Common myeloid progenitor, CD34-positive (primary cell): ENCODE data around the gene GATA5.
A peak's percentile ranks its signal among the peaks of the same experiment; 100 is the strongest.

Source experiments
- CTCF ChIA-PET: fragments of 350-600 bp; sonication (Branson Sonifier 250); formaldehyde crosslinking; loops from one replicate; lab custom pipeline; 2021; ENCODE audit warnings: antibody characterized with exemption; lab: Charles Lee
- POLR2A ChIA-PET: fragments of 350-600 bp; sonication (Branson Sonifier 250); formaldehyde crosslinking; loops from one replicate; lab custom pipeline; 2021; ENCODE audit warnings: antibody characterized with exemption; lab: Charles Lee
- DNase-seq, 3 donors: peaks; one replicate each; pipeline versions ENCODE4 v3.0.0 to v3.0.0-alpha.2; 2013
- H3K27ac ChIP-seq, 2 experiments: 1 replicate in 1 of 2; 2 replicates in 1 of 2; pipeline ENCODE4 v1.7.0; 2013; ENCODE audit warnings: inconsistent platforms in 2 of 2, low read length in 2 of 2, mild to moderate bottlenecking in 2 of 2, low read depth in 1 of 2, moderate library complexity in 1 of 2; ENCODE audit not compliant: severe bottlenecking in 2 of 2, insufficient read depth in 1 of 2, poor library complexity in 1 of 2
- H3K27me3 ChIP-seq, 5 experiments: replicated peaks in 2 of 5; 1 replicate in 3 of 5; 2 replicates in 2 of 5; pipeline versions ENCODE4 v1.6.1 to v1.7.0; 2013; ENCODE audit warnings: low read length in 4 of 5, mild to moderate bottlenecking in 2 of 5, moderate library complexity in 2 of 5, inconsistent platforms in 1 of 5; ENCODE audit not compliant: insufficient read depth in 5 of 5, control insufficient read depth in 4 of 5
- H3K36me3 ChIP-seq, 4 experiments: 1 replicate in 2 of 4; 2 replicates in 2 of 4; pipeline versions ENCODE4 v1.6.1 to v1.7.0; 2013; ENCODE audit warnings: low read length in 3 of 4, control low read depth in 1 of 4, mild to moderate bottlenecking in 1 of 4; ENCODE audit not compliant: control insufficient read depth in 4 of 4, insufficient read depth in 4 of 4
- H3K4me1 ChIP-seq, 4 experiments: 1 replicate in 3 of 4; 2 replicates in 1 of 4; pipeline versions ENCODE4 v1.6.1 to v1.7.1; 2013; ENCODE audit warnings: low read length in 3 of 4, mild to moderate bottlenecking in 3 of 4, control low read depth in 1 of 4, inconsistent platforms in 1 of 4, moderate library complexity in 1 of 4; ENCODE audit not compliant: control insufficient read depth in 4 of 4, insufficient read depth in 4 of 4; ENCODE audit errors: control extremely low read depth in 1 of 4
- H3K4me3 ChIP-seq, 7 experiments: 1 replicate in 4 of 7; 2 replicates in 3 of 7; pipeline versions ENCODE4 v1.5.1 to v1.7.0; 2013; ENCODE audit warnings: mild to moderate bottlenecking in 7 of 7, low read length in 6 of 7, moderate library complexity in 6 of 7, inconsistent platforms in 2 of 7, low read depth in 2 of 7, control low read depth in 1 of 7; ENCODE audit not compliant: insufficient read depth in 4 of 7, control insufficient read depth in 1 of 7; ENCODE audit errors: extremely low read depth in 1 of 7
- H3K9me3 ChIP-seq, 5 experiments: 1 replicate in 4 of 5; 2 replicates in 1 of 5; pipeline versions ENCODE4 v1.6.1 to v1.7.1; 2013; ENCODE audit warnings: low read length in 4 of 5, mild to moderate bottlenecking in 2 of 5, inconsistent platforms in 1 of 5, low read depth in 1 of 5, moderate library complexity in 1 of 5; ENCODE audit not compliant: control insufficient read depth in 4 of 5, insufficient read depth in 2 of 5; ENCODE audit errors: control extremely low read depth in 1 of 5
- WGBS: methylation state at CpG from one replicate; pipeline ENCODE4 v1.1.5; 2013; ENCODE audit not compliant: insufficient coverage; 5-methylcytosine and 5-hydroxymethylcytosine counted together

GATA5 gene

DNA sequence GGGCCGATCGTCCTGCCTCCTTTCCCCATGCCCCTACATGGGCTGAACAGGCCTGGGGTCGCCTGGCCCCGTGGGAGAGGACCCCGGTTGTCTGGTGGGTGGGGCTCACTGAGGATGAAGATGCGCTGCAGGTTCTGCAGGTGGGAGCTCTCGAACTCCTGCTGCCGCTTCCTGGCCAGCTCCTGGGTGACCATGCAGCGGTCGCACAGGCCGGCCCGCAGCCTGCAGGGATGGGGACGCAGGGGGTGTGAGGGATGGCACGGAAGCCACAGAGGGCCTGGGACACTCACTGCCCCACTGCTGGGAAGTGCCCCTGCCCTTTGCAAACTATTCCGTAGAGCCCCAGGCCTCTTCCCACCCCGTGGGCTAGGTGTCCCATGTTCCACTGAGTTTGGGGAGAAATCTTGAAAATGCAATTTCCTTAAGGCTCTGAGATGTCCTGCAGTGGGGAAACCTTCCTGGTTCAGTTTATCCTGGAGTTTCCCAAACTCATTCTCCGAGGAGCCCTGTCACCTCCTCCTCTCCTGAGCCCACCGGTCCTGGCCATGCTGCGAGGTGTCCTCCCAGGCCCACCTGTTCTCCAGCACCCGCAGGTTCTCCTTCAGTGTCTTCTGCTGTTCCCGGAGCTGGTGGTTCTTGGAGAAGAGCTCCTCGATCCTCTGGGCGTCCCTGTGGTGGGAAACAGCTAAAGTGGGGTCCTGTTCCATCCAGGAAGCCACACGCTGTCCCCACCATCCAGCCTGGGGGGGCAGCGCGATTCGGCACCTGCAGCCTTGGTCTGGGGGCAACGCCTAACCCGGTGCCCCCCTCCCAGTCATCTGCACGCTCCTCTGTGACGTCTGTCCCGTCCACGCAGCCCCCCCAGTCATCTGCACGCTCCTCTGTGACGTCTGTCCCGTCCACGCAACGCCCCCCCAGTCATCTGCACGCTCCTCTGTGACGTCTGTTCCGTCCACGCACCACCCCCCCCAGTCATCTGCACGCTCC is 58.9 kb downstream of the GATA5 start:
- Histone ChIP-seq H3K4me1 (no peaks in the 10 kb centered on the region), H3K27ac (no peak overlapping the region), H3K9me3 (no peaks in the 10 kb centered on the region), H3K4me3 (no peak overlapping the region), H3K27me3 (no peaks in the 10 kb centered on the region), H3K36me3 (no peaks in the 10 kb centered on the region)
- POLR2A ChIA-PET = no interaction called here
- 91% methylated on average over 23 of the region's 43 CpGs for WGBS
- CTCF ChIA-PET = interaction anchor here (0.5 kb wide), 1 partner anchor 372 kb away, joined by 4 read pairs; no protein-coding TSS in a partner anchor
- DNase-seq = no peak

GRCh38 chr20:62415354-62416111 is 60.3 kb downstream of the GATA5 start:
- Histone ChIP-seq H3K36me3 (no peaks in the 10 kb centered on the region), H3K27ac (no peak overlapping the region), H3K9me3 (no peaks in the 10 kb centered on the region), H3K4me1 (peaks cover 0 to 2% (median under 1%) of the 10 kb centered on the region in 4 experiments), H3K27me3 (no peaks in the 10 kb centered on the region), H3K4me3 (no peak overlapping the region)
- no peak for DNase-seq
- ChIA-PET CTCF (interaction anchor here (1.5 kb wide), 1 partner anchor 29 kb away, joined by 4 read pairs; the partner anchor contains the start of gene RPS21), POLR2A (no interaction called here)
- 91% methylated on average over 20 of the region's 24 CpGs for WGBS

DNA sequence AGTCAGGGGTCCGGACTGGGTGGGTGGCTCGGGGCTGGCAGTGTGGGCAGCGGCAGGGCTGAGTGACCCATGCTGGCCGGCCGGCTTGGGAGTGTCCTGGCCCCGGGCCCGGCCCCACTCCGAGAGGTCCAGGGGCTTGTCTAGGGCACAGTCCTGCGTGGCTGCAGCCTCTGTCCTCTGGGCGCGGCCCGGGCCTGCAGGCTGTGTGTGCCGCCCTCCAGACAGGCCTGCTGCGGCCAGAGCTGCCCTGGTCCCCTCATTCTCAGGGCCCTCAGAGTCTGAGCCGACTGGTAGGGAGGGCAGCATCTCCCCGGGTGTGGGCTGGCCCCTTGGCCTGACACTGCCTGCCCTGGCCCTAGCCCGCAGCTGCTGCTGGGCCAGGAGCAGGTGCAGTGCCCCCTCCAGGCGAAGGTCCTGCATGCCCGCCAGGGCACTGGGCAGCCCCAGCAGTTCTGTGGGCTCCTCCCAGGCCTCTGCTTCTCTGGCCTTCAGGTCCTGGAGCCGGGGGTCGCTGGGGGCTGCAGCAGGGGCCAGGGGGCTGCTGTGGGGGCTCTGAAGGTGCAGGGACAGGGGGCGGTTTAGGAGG is 61.8 kb downstream of the GATA5 start:
- Histone ChIP-seq H3K27ac (no peak overlapping the region), H3K27me3 (no peaks in the 10 kb centered on the region), H3K9me3 (no peaks in the 10 kb centered on the region), H3K36me3 (no peaks in the 10 kb centered on the region), H3K4me1 (peaks cover 0 to 13% (median 11%) of the 10 kb centered on the region in 4 experiments), H3K4me3 (no peak overlapping the region)
- ChIA-PET POLR2A (no interaction called here), CTCF (interaction anchor here (1.3 to 1.5 kb wide), 2 partner anchors 28 to 203 kb away, joined by 4 read pairs; partner anchors contain the start of gene RPS21)
- peak in 2 of 3 donors; percentile 4 to 6 for DNase-seq
- 94% methylated on average over 12 of the region's 22 CpGs for WGBS
